OCI-LY7 (cell line): ENCODE measurements around the gene CRELD2.

Experiments used
- CTCF ChIP-seq: fragments of 200-600 bp; sonication (generic); conservative IDR thresholded peaks from 2 replicates; pipeline ENCODE4 v1.5.1; 2014; ENCODE audit warnings: mild to moderate bottlenecking, antibody characterized with exemption, low read length, moderate library complexity, mixed read lengths
- EZH2phosphoT487 ChIP-seq: fragments of 200-600 bp; sonication (generic); IDR thresholded peaks from 2 replicates; pipeline ENCODE4 v1.6.1; 2018; ENCODE audit warnings: low read depth, borderline replicate concordance, mild to moderate bottlenecking, mixed run types, antibody characterized with exemption, low read length, moderate library complexity, mixed read lengths

DNA sequence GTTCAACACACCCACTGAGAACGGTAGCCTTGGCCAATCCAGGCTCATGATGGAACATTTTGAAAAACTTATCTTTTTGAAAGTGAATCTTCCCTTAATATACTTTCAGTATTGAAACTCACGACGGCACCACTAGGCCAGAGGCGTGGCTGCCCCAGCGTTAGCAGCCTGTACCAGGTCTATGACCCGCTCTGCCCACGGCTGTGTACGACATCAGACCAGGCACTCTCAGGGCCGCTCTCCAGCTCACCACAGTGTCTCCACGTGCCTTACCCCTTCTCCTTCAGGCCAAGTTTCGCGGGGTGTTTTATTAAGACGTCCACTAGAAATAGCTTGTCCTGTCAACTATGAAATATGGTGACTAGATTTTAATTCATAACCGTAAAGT is 31.4 kb upstream of the CRELD2 start:
- no peak for TF ChIP-seq CTCF
- TF ChIP-seq EZH2phosphoT487: no peak
